Breast epithelium (tissue), 4 donors: Measurements from ENCODE around the gene ZNF117. TPM values are rescaled to one million over a fixed set of nuclear protein-coding genes. Genes with fewer than 3 reads are reported as not detected.
"Not testable (repeated sequence)": the region's sequence is repeated elsewhere in the genome, so short reads cannot be mapped to it uniquely, and the experiment has no call there.

Experiments
- DNase-seq, 2 donors: peaks; one replicate each; pipeline ENCODE4 v3.0.0-alpha.2; 2019; ENCODE audit warnings: low spot score in 2 of 2
- H3K27ac ChIP-seq, 2 donors: fragments of 200-600 bp; sonication (generic) in 1 of 2; one replicate each; pipeline ENCODE4 v1.5.1; 2016 to 2019; ENCODE audit warnings: mild to moderate bottlenecking in 1 of 2
- H3K27me3 ChIP-seq, 2 donors: fragments of 200-600 bp; sonication (generic) in 1 of 2; one replicate each; pipeline versions ENCODE4 v1.5.1 to v1.6.0; 2017 to 2019; ENCODE audit warnings: control low read depth in 1 of 2, mild to moderate bottlenecking in 1 of 2
- H3K36me3 ChIP-seq: fragments of 200-600 bp; one replicate; pipeline ENCODE4 v1.5.1; 2019
- H3K4me1 ChIP-seq, 2 donors: fragments of 200-600 bp; sonication (generic); one replicate each; pipeline ENCODE4 v1.5.1; 2016 to 2019; ENCODE audit warnings: control low read depth in 1 of 2
- H3K4me3 ChIP-seq, 3 donors: fragments of 200-600 bp; sonication (generic); 1 replicate in 2 of 3; 2 replicates in 1 of 3; pipeline ENCODE4 v1.5.1; 2016 to 2019; ENCODE audit warnings: mild to moderate bottlenecking in 3 of 3, moderate library complexity in 2 of 3
- H3K9me3 ChIP-seq, 2 donors: fragments of 200-600 bp; sonication (generic) in 1 of 2; one replicate each; pipeline ENCODE4 v1.5.1; 2016 to 2019; ENCODE audit warnings: control low read depth in 1 of 2
- POLR2A ChIP-seq: fragments of 450-650 bp; IDR thresholded peaks from one replicate; pipeline ENCODE4 v1.6.1; 2016; ENCODE audit warnings: antibody characterized with exemption, mild to moderate bottlenecking, moderate library complexity
- POLR2AphosphoS5 ChIP-seq, 3 donors: sonication (generic); formaldehyde crosslinking; IDR thresholded peaks; one replicate each; pipeline ENCODE4 v1.6.1; 2017; ENCODE audit warnings: antibody characterized with exemption in 3 of 3
- intact Hi-C: fragments of 100-400 bp; cut with DNase I; formaldehyde crosslinking; loops from one replicate; pipeline ENCODE4 v1.15.1; 2023; ENCODE audit warnings: low total_unique reads
- total RNA-seq, 3 donors: library from RNA; depleted of rRNA; stranded (reverse); fragments of >200 nt; gene quantifications; one replicate each; pipeline ENCODE4 v1.1.0, GENCODE V29; 2016
- TF ChIP-seq, protein P1 (sequence below), 3 donors: fragments of 450-650 bp; IDR thresholded peaks; one replicate each; pipeline ENCODE4 v1.5.1; 2016 to 2017; ENCODE audit warnings: antibody characterized with exemption in 3 of 3, mild to moderate bottlenecking in 3 of 3, moderate library complexity in 3 of 3

Gene ZNF117
- total RNA-seq, 3 donors from 2014 or later, result 37.4 to 49.1 (median 43.6) TPM

- Histone ChIP-seq H3K9me3 (no peaks in the 10 kb centered on the region), H3K4me3 (no peak overlapping the region), H3K27me3 (no peaks in the 10 kb centered on the region), H3K27ac (no peak overlapping the region), H3K4me1 (no peaks in the 10 kb centered on the region), H3K36me3 (no peaks in the 10 kb centered on the region)
- TF ChIP-seq POLR2AphosphoS5 (IDR thresholded peaks at IDR 0.05), result no peak
- TF ChIP-seq POLR2A, result no peak
- TF ChIP-seq, protein P1, sequence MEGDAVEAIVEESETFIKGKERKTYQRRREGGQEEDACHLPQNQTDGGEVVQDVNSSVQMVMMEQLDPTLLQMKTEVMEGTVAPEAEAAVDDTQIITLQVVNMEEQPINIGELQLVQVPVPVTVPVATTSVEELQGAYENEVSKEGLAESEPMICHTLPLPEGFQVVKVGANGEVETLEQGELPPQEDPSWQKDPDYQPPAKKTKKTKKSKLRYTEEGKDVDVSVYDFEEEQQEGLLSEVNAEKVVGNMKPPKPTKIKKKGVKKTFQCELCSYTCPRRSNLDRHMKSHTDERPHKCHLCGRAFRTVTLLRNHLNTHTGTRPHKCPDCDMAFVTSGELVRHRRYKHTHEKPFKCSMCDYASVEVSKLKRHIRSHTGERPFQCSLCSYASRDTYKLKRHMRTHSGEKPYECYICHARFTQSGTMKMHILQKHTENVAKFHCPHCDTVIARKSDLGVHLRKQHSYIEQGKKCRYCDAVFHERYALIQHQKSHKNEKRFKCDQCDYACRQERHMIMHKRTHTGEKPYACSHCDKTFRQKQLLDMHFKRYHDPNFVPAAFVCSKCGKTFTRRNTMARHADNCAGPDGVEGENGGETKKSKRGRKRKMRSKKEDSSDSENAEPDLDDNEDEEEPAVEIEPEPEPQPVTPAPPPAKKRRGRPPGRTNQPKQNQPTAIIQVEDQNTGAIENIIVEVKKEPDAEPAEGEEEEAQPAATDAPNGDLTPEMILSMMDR (IDR thresholded peaks at IDR 0.05), result no peak
- intact Hi-C loops, result no loop called here
- DNase-seq, result no peak
Measured at GRCh38 chr7:64959072-64959747, 31.6 kb downstream of the ZNF117 start.

DNA sequence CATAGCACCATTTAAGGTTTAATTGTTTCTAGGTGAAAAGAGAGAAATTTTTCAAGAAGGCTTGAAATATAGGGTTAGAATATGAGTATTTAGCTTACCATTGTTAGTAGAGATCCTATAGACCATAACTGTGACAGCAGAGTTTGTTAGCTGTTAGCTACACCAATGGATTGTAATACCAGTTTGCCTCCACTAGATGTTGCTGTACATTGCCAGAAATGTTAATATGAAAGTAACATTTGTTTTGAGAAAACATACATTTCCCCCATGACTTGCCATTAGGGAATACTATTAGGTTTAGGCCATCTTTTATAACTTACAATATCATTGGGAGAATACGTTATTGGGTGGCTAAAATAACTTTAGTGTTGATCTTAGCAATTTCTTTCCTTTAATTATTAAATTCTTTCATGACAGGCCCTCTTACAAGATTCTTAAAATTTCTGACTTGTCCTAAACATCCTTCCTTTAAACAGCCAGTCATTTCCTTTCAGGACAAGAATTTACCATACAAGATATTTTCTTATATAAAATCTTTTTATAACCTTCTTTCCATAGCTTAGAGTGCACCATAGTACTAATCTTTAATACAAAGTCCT is 39.5 kb downstream of the ZNF117 start:
- DNase-seq, result no peak
- H3K36me3 ChIP-seq, result no peaks in the 10 kb centered on the region
- H3K27me3 ChIP-seq, result no peaks in the 10 kb centered on the region
- intact Hi-C loops, result no loop called here
- peak overlapping the region in 1 of 2 donors; percentile 67 for H3K27ac ChIP-seq
- TF ChIP-seq, protein P1 (IDR thresholded peaks at IDR 0.05), result peak; percentile 56 to 89 (median 77)
- TF ChIP-seq POLR2A, result no peak
- no peak for TF ChIP-seq POLR2AphosphoS5 (IDR thresholded peaks at IDR 0.05)
- no peaks in the 10 kb centered on the region for H3K9me3 ChIP-seq
- no peak overlapping the region for H3K4me3 ChIP-seq
- peaks cover 0 to 5% of the 10 kb centered on the region in 2 donors for H3K4me1 ChIP-seq

DNA sequence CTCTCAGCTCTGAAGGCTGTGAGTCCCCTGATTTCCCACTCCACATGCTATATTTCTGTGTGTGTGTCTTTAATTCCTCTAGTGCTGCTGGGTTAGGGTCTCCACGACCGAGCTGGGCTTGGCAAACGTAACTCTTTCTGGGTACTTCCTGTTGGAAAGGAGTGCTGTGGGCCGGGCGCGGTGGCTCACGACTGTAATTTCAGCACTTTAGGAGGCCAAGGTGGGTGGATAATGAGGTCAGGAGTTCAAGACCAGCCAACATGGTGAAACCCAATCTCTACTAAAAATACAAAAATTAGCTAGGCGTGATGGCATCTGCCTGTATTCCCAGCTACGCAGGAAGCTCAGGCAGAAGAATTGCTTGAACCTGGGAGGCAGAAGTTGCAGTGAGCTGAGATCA is 40.2 kb downstream of the ZNF117 start:
- H3K4me3 ChIP-seq, result peak overlapping the region in 1 of 3 donors; percentile 7
- H3K27me3 ChIP-seq, intact Hi-C loops, H3K9me3 ChIP-seq, H3K36me3 ChIP-seq, H3K4me1 ChIP-seq: not testable (repeated sequence)
- H3K27ac ChIP-seq, result peak overlapping the region in 1 of 2 donors; percentile 67
- peak in 1 of 2 donors; percentile 76 for DNase-seq

DNA sequence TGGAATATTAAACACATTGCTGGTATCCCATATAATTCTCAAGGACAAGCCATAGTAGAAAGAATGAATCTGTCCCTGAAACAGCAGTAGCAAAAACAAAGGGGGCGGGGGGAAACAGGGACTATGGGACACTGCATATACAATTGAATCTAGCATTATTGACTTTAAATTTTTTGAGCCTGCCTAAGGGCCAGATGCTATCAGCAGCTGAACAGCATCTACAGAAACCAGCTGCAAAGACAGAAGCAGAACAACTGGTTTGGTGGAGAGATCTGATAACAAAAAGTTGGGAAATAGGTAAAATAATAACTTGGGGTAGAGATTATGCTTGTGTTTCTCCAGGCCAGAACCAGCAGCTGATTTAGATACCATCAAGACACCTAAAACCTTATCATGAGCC is 42.1 kb downstream of the ZNF117 start:
- H3K9me3 ChIP-seq, H3K27ac ChIP-seq, intact Hi-C loops, H3K36me3 ChIP-seq, H3K4me3 ChIP-seq, H3K4me1 ChIP-seq, DNase-seq, H3K27me3 ChIP-seq: not testable (repeated sequence)

DNA sequence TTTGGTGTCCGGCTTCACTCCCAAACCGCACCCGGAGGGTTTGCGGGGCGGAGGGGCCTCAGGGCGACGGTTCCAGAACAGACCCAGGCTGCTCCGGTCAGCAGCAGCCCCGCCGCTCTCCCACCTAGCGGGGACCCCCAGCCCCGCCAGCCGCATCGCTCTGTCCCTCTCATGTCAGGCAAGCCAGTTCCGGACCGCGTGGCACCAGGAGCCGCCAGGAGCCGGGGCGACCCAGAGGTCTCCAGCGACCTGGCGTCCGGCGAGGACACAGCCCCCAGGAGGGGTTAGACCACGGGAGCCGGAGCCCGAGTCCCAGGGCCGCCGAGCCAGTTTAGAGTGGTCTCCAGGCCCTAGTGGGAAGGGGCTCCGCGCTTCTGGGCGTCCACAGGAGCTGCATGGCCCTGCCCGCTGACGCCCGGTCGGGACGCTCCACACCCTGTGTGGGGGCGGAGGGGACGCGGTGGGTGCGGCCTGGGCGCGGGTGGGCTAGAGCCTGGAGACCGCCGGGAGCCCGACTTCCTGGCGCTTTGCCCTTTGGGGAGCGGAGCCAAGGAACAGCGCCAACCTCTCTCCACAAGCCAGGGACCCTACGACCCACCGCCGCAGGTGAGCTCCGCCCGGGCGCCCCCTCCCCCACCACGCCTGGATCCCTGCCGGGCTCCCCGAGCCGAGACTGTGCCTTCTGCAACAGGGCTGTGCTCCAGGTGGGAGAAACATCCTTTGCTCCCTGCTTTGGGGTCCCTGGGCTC is 43.4 kb downstream of the ZNF117 start:
- Histone ChIP-seq H3K36me3 (no peaks in the 10 kb centered on the region), H3K4me3 (peak overlapping the region; percentile 29 to 78 (median 58)), H3K4me1 (peaks cover 0 to 5% of the 10 kb centered on the region in 2 donors), H3K27me3 (no peaks in the 10 kb centered on the region), H3K9me3 (no peaks in the 10 kb centered on the region), H3K27ac (peak overlapping the region in 1 of 2 donors; percentile 21)
- TF ChIP-seq POLR2AphosphoS5 (IDR thresholded peaks at IDR 0.05), result no peak
- no peak for TF ChIP-seq POLR2A
- TF ChIP-seq, protein P1 (IDR thresholded peaks at IDR 0.05), result no peak
- DNase-seq, result no peak
- intact Hi-C loops, result no loop called here

DNA sequence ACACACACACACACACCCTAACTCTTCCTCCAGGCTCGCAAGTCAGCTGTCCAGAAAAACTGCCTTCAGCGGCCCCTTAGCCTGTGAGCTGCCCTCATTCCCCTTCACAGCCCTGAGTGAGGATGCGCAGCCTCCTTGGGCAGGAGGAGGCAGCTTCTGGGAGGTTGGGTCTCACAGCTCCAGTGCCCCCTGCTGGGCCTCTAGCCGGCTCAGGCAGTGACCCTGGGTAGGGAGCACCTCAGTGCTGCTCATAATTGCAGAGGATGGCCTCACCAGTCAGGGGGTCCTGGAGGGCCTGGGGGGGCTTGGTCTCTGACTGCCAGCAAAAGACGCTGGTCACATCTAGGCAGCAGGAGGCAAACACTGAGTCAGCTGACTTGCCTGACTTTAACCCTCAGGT is 44.1 kb downstream of the ZNF117 start:
- intact Hi-C loops, result no loop called here
- H3K4me1 ChIP-seq, result peaks cover 0 to 5% of the 10 kb centered on the region in 2 donors
- no peak overlapping the region for H3K27ac ChIP-seq
- no peaks in the 10 kb centered on the region for H3K9me3 ChIP-seq
- no peaks in the 10 kb centered on the region for H3K27me3 ChIP-seq
- no peak for DNase-seq
- no peaks in the 10 kb centered on the region for H3K36me3 ChIP-seq
- TF ChIP-seq POLR2A, result no peak
- TF ChIP-seq, protein P1 (IDR thresholded peaks at IDR 0.05), result no peak
- peak overlapping the region; percentile 29 to 78 (median 58) for H3K4me3 ChIP-seq
